ENCODE results near the gene UTRN.

The UTRN gene

GRCh38 chr6:144278659-144279314 is 6.3 kb upstream of the UTRN start:
- no peak for DNase-seq (ENCODE audit: low read depth, low spot score)
- H3K4me3 ChIP-seq (ENCODE audit: low read length): no peak overlapping the region

GRCh38 chr6:144279484-144280150 is 5.5 kb upstream of the UTRN start:
- H3K4me3 ChIP-seq (ENCODE audit: low read length): no peak overlapping the region
- no peak for DNase-seq (ENCODE audit: low read depth, low spot score)

DNA sequence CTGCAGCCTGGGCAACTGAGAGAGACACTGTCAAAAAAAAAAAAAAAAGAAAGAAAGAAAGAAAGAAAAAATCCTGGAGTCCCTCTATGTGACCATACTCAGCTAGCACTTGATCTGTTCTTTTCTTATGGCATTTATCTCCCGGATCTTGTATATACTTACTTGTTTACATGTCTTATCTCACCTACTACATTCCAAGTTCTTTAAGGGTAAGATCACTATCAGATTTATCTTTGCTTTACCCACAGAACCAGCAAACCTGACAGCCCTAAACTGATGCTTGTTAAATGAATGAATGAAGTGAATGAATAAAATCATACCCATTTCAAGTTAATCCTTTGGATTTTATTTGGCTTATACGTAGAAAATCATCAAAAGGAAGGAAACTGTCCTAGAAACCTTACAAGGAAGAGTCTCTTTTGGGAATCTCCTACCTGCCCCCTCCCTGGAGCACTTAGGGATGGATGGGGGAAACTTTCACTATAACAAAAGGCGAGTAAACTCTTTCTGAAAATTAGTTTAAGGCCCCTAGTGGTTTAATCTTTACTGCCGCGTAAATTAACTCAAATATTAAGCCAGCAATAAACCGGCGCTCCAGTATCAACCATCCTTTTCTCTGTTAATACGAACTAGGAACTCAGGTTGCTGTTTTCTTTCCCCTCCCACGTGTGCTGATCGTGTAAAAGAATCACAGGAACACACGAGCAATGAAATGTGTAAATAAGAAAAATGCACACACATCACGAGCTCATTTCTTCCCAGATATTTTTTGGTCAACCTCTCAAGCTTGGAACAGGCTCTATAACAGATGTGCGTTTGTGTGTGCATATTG is 1.3 kb upstream of the UTRN start:
- DNase-seq (ENCODE audit: low read depth, low spot score): no peak
- H3K4me3 ChIP-seq (ENCODE audit: low read length): peak overlapping the region; percentile 71

DNA sequence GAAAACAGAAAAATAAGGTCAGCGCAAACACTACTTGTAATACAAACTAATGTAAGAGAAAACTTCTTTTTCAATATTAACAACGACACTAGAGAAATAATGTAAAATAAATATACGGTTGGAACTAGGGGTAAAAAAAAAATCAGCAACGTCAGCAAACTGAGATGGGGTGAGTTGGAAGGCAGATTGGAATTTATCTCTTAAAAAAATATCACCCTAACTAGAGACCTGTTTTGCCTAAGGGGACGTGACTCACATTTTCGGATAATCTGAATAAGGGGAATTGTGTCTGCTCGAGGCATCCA is 705 bp upstream of the UTRN start:
- H3K4me3 ChIP-seq (ENCODE audit: low read length): peak overlapping the region; percentile 71
- no peak for DNase-seq (ENCODE audit: low read depth, low spot score)

- DNase-seq (ENCODE audit: low read depth, low spot score): no peak
- H3K4me3 ChIP-seq (ENCODE audit: low read length): peak overlapping the region; percentile 71
These were observed 338 bp downstream of the UTRN start for GRCh38 chr6:144285548-144285797.

DNA sequence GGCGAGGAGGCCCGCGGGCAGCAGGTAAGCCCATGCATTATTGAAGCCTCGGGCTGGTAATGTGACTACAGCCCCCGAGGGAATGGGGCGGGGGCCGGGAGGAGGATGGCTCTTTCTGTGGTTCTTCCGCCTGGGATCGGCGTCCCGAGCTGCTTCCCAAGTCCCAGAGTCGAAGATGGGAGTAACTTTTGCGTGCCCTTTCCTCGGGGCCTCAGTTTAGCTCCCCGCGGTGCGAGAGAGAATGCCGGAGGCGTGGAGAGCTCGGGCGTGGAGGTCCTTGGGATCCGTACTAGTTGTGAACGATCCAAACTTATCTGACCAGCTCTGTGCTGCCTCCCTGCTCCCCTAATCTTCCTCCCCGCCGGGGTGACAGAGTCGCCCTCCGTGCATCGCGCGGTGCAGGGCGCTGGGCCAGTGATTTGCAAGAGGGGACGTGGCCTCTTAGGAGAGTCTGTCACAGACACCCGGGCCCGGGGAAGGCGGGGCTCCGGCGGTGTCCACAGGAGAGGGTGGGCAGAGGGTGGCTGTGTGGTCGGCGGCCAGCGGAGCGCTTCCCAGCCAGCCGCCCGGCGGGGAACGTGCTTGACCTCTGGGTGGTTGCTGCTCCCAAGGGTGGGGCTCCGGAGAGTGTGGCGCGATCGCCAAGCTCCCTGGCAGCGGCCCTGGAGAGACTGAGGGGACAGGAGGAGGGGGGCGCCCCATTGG is 815 bp downstream of the UTRN start:
- DNase-seq (ENCODE audit: low read depth, low spot score): no peak
- H3K4me3 ChIP-seq (ENCODE audit: low read length): peak overlapping the region; percentile 71

DNA sequence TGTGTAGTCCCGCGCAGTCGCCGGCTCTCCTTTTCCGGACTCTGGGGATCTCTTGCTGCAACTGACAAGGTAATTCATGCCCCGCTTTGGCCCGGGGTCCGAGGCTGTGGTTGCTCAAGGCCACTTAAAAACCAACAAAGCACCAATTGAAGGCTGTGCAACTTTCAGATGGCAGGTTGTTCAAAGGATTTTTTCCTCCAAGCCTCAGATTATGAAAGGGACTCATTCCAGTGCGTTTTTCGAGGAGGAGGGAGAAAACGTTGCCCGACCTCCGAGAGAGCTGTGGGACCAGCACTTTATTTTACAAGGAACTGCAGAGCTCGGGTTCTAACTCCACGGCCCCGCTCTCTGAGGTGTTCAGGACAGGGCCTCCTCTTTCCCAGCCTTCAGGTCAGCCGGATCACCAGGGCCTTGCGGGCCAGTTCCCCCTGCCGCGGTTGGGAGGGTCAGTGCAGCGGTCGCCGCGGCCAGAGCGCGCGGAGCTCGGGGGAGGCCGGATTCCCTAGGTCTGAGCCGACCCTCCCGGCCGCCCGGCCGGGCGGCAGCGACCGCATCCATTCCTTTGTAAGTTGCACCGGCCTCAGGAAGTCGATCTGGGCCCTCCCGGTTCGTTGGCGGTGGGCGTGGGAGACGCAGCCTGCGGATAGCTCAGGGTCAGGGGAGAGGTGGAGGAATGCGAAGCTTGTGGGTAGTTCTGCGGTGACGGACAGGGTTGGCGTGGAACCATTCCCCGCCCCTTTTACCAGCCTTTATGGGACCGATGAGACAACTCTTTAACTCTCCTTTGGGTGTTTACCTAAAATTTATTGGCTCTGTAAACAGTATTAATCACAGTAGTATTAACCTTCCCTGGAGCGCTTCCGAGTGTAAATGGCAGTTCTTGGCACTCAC is 1.6 kb downstream of the UTRN start:
- no peak for DNase-seq (ENCODE audit: low read depth, low spot score)
- no peak overlapping the region for H3K4me3 ChIP-seq (ENCODE audit: low read length)

GRCh38 chr6:144289006-144289405 is 3.9 kb downstream of the UTRN start:
- H3K4me3 ChIP-seq (ENCODE audit: low read length): no peak overlapping the region
- no peak for DNase-seq (ENCODE audit: low read depth, low spot score)

- no peak for DNase-seq (ENCODE audit: low read depth, low spot score)
These were observed 7.2 kb downstream of the UTRN start for GRCh38 chr6:144292372-144292771.

DNA sequence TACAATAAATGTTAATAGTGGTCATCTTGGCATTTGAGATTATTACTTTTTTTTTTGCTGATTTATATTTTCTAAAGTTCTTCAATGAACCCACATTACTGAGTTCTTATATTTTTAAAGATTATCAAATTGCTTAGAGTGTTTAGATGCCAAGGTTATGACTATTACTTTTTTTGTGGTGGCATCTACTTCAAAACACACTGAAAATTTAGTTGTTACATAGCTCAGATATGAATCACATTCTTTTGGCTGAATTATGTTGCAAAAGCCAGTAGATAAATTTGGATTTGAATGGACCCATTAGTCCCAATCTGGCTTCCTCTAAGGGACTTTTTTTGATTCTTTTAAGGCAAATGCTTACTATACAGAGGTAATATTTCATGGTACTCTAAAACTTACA is 8.9 kb downstream of the UTRN start:
- no peak for DNase-seq (ENCODE audit: low read depth, low spot score)
- H3K4me3 ChIP-seq (ENCODE audit: low read length): no peak overlapping the region

More at GRCh38 chr6:144292372-144292771, 7.2 kb downstream of the UTRN start:
- H3K4me3 ChIP-seq (ENCODE audit: low read length): no peak overlapping the region

- DNase-seq (ENCODE audit: low read depth, low spot score): no peak
- no peak overlapping the region for H3K4me3 ChIP-seq (ENCODE audit: low read length)
These were observed 10.1 kb downstream of the UTRN start for GRCh38 chr6:144295211-144295610.

GRCh38 chr6:144295981-144296767 is 11.0 kb downstream of the UTRN start:
- no peak overlapping the region for H3K4me3 ChIP-seq (ENCODE audit: low read length)
- DNase-seq (ENCODE audit: low read depth, low spot score): no peak

GRCh38 chr6:144296973-144297372 is 11.8 kb downstream of the UTRN start:
- H3K4me3 ChIP-seq (ENCODE audit: low read length): no peak overlapping the region
- no peak for DNase-seq (ENCODE audit: low read depth, low spot score)

GRCh38 chr6:144297511-144298100 is 12.5 kb downstream of the UTRN start:
- H3K4me3 ChIP-seq (ENCODE audit: low read length): no peak overlapping the region
- DNase-seq (ENCODE audit: low read depth, low spot score): no peak

DNA sequence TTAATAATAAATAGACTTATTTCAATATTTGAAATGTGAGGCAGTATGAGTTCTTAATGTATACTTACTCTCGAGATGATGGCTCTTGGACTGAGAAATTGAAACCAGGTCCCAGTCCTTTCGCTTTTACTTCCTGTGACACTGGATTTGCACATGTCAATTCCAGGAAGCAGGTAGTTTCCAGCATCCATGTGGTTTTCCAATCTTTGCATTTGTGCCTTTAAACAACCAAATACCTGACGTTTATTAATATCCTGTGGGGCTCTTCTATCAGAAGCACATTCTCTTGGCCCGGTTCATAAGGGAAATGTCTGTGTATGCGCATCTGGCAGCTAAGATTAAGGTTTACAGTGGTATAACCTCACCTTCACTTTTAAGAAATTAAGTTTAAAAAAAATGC is 13.1 kb downstream of the UTRN start:
- H3K4me3 ChIP-seq (ENCODE audit: low read length): no peak overlapping the region
- DNase-seq (ENCODE audit: low read depth, low spot score): no peak

- no peak for DNase-seq (ENCODE audit: low read depth, low spot score)
- H3K4me3 ChIP-seq (ENCODE audit: low read length): no peak overlapping the region
These were observed 13.8 kb downstream of the UTRN start for GRCh38 chr6:144298916-144299315.

DNA sequence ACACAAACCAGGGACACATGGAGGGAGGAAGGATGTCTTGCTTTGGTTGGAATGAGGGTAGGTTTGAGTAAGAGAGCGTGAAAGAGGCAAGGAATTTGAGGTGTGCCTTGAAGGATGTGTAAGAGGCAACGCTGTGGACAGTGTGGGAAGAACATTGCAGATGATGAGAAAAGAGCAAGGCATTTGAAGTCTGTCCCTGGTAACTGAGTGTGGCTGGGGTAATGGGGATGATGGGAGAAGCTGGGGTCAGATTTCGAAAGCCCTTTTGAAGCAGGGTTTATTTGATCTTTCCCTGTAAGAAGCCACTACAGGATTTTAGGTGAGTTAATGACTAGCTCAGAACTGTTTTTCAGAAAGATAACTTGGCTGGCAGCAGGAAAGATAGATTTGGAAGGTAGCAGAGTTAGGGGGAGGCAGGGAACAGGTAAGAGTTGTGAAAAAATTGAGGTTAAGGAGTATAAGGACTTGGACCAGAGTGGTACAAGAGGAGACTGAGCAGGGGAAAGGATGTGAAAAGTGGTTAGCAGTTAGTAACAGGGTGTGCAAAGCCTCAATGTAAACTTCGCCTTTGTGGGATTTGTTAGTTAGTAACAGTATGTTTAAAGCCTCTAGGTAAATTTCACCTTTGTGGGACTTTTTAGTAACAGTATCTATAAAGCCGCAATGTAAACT is 17.7 kb downstream of the UTRN start:
- H3K4me3 ChIP-seq (ENCODE audit: low read length): no peak overlapping the region
- no peak for DNase-seq (ENCODE audit: low read depth, low spot score)
